H9 (cell line): ENCODE data around the gene PLXNA2. TPM values are rescaled to one million over a fixed set of nuclear protein-coding genes. Genes with fewer than 3 reads are reported as not detected.

ENCODE experiments used
- DNase-seq: peaks from one replicate; pipeline ENCODE4 v3.0.0-alpha.2; 2017
- H2AFZ ChIP-seq: one replicate; pipeline ENCODE4 v1.6.1; 2013; ENCODE audit warnings: mild to moderate bottlenecking, low read length, control low read depth, moderate library complexity
- H2AK5ac ChIP-seq: 2 replicates; pipeline ENCODE4 v1.6.1; 2013; ENCODE audit warnings: low read length, control low read depth, mixed read lengths; ENCODE audit not compliant: insufficient read length
- H2BK120ac ChIP-seq: one replicate; pipeline ENCODE4 v1.6.1; 2013; ENCODE audit warnings: low read depth, mild to moderate bottlenecking, low read length, control low read depth, inconsistent platforms; ENCODE audit not compliant: poor library complexity, severe bottlenecking
- H2BK12ac ChIP-seq: 2 replicates; pipeline ENCODE4 v1.6.1; 2013; ENCODE audit warnings: low read length, control low read depth, mixed read lengths, low read depth; ENCODE audit not compliant: insufficient read length
- H2BK15ac ChIP-seq: 2 replicates; pipeline ENCODE4 v1.6.1; 2013; ENCODE audit warnings: low read depth, low read length, control low read depth
- H2BK20ac ChIP-seq: one replicate; pipeline ENCODE4 v1.6.1; 2013; ENCODE audit warnings: low read depth, mild to moderate bottlenecking, low read length, control low read depth, inconsistent platforms; ENCODE audit not compliant: poor library complexity, severe bottlenecking
- H2BK5ac ChIP-seq: 2 replicates; pipeline ENCODE4 v1.6.1; 2013; ENCODE audit warnings: low read length, control low read depth, mixed read lengths; ENCODE audit not compliant: insufficient read length
- H3K14ac ChIP-seq: 2 replicates; pipeline ENCODE4 v1.6.1; 2013; ENCODE audit warnings: low read length, control low read depth; ENCODE audit not compliant: insufficient read depth
- H3K18ac ChIP-seq: 2 replicates; pipeline ENCODE4 v1.6.1; 2013; ENCODE audit warnings: low read depth, mild to moderate bottlenecking, mixed read lengths, low read length, control low read depth; ENCODE audit not compliant: insufficient read length
- H3K23ac ChIP-seq: 2 replicates; pipeline ENCODE4 v1.6.1; 2013; ENCODE audit warnings: low read length, control low read depth, mixed read lengths, low read depth; ENCODE audit not compliant: insufficient read length
- H3K23me2 ChIP-seq: 2 replicates; pipeline ENCODE4 v1.6.1; 2013; ENCODE audit warnings: low read depth, mild to moderate bottlenecking, mixed read lengths, low read length, control low read depth; ENCODE audit not compliant: insufficient read length, poor library complexity, severe bottlenecking
- H3K27ac ChIP-seq: 2 replicates; pipeline ENCODE4 v1.5.1; 2013; ENCODE audit warnings: low read length, control low read depth, mixed read lengths, low read depth; ENCODE audit not compliant: insufficient read length
- H3K27me3 ChIP-seq: 2 replicates; pipeline ENCODE4 v1.6.1; 2013; ENCODE audit warnings: low read length, control low read depth, inconsistent platforms; ENCODE audit not compliant: insufficient read depth
- H3K4ac ChIP-seq: 2 replicates; pipeline ENCODE4 v1.6.1; 2013; ENCODE audit warnings: low read depth, mild to moderate bottlenecking, control low read depth, inconsistent platforms, low read length, moderate library complexity
- H3K4me1 ChIP-seq: 2 replicates; pipeline ENCODE4 v1.6.1; 2013; ENCODE audit warnings: low read length, control low read depth, inconsistent platforms; ENCODE audit not compliant: insufficient read depth
- H3K4me2 ChIP-seq: 2 replicates; pipeline ENCODE4 v1.6.1; 2013; ENCODE audit warnings: low read length, control low read depth, mixed read lengths; ENCODE audit not compliant: insufficient read length, insufficient read depth
- H3K56ac ChIP-seq: 2 replicates; pipeline ENCODE4 v1.6.1; 2013; ENCODE audit warnings: low read depth, mild to moderate bottlenecking, mixed read lengths, low read length, control low read depth; ENCODE audit not compliant: insufficient read length
- H3K79me1 ChIP-seq: 2 replicates; pipeline ENCODE4 v1.6.1; 2013; ENCODE audit warnings: low read depth, mild to moderate bottlenecking, moderate library complexity, low read length, control low read depth, inconsistent platforms; ENCODE audit not compliant: insufficient read depth, poor library complexity, severe bottlenecking
- H3K79me2 ChIP-seq: 2 replicates; pipeline ENCODE4 v1.6.1; 2013; ENCODE audit warnings: low read length, control low read depth, inconsistent platforms; ENCODE audit not compliant: insufficient read depth
- H3K9ac ChIP-seq: 2 replicates; pipeline ENCODE4 v1.6.1; 2013; ENCODE audit warnings: low read length, control low read depth, mixed read lengths; ENCODE audit not compliant: insufficient read length; ENCODE audit errors: extremely low read depth
- H3K9me3 ChIP-seq: one replicate; pipeline ENCODE4 v1.6.1; 2013; ENCODE audit warnings: low read depth, low read length, inconsistent platforms; ENCODE audit not compliant: control insufficient read depth
- H3T11ph ChIP-seq: one replicate; pipeline ENCODE4 v1.6.1; 2013; ENCODE audit warnings: mild to moderate bottlenecking, low read length, control low read depth, inconsistent platforms
- H4K20me1 ChIP-seq: one replicate; pipeline ENCODE4 v1.6.1; 2013; ENCODE audit not compliant: control insufficient read depth, insufficient read length, insufficient read depth
- H4K5ac ChIP-seq: 2 replicates; pipeline ENCODE4 v1.6.1; 2013; ENCODE audit warnings: low read depth, mild to moderate bottlenecking, mixed read lengths, low read length, control low read depth; ENCODE audit not compliant: insufficient read length
- H4K8ac ChIP-seq: replicated peaks from 2 replicates; pipeline ENCODE4 v1.6.1; 2013; ENCODE audit warnings: low read length, control low read depth, mixed read lengths, low read depth; ENCODE audit not compliant: insufficient read length
- H4K91ac ChIP-seq: 2 replicates; pipeline ENCODE4 v1.6.1; 2013; ENCODE audit warnings: low read depth, mild to moderate bottlenecking, moderate library complexity, mixed read lengths, low read length, control low read depth; ENCODE audit not compliant: insufficient read length
- H3K27ac Mint-ChIP-seq, 3 experiments: 2 replicates in 2 of 3; 3 replicates in 1 of 3; pipeline ENCODE4 v1.8.0; 2020 to 2021; ENCODE audit warnings: mixed read lengths in 3 of 3, mild to moderate bottlenecking in 1 of 3, moderate library complexity in 1 of 3
- H3K27me3 Mint-ChIP-seq: 2 replicates; pipeline ENCODE4 v1.8.0; 2021; ENCODE audit warnings: low read depth, mild to moderate bottlenecking, moderate library complexity, mixed read lengths
- H3K36me3 Mint-ChIP-seq, 3 experiments: 2 replicates in 2 of 3; 3 replicates in 1 of 3; pipeline ENCODE4 v1.8.0; 2020 to 2021; ENCODE audit warnings: low read depth in 3 of 3, mixed read lengths in 3 of 3; ENCODE audit not compliant: insufficient read depth in 1 of 3
- H3K4me1 Mint-ChIP-seq, 2 experiments: 2 replicates each; pipeline ENCODE4 v1.8.0; 2020; ENCODE audit warnings: mixed read lengths in 2 of 2
- H3K4me3 Mint-ChIP-seq, 2 experiments: 2 replicates in 1 of 2; 3 replicates in 1 of 2; pipeline ENCODE4 v1.8.0; 2020 to 2021; ENCODE audit warnings: mild to moderate bottlenecking in 2 of 2, mixed read lengths in 2 of 2, moderate library complexity in 1 of 2
- H3K9me3 Mint-ChIP-seq, 2 experiments: 2 replicates in 1 of 2; 3 replicates in 1 of 2; pipeline ENCODE4 v1.8.0; 2020; ENCODE audit warnings: mild to moderate bottlenecking in 2 of 2, mixed read lengths in 2 of 2, moderate library complexity in 1 of 2
- CTCF ChIP-seq: fragments of 200-600 bp; sonication (generic); conservative IDR thresholded peaks from 3 replicates; pipeline ENCODE4 v1.8.0; 2021; ENCODE audit warnings: antibody characterized with exemption, mild to moderate bottlenecking
- WGBS: extraction: QIAGEN DNeasy Blood & Tissue Kit; methylation state at CpG from one replicate; pipeline ENCODE4 v1.1.7; 2013; ENCODE audit warnings: missing lambda C conversion rate, low lambda C conversion rate, mixed read lengths; ENCODE audit not compliant: insufficient read length; ENCODE audit errors: extremely low coverage; 5-methylcytosine and 5-hydroxymethylcytosine counted together
- total RNA-seq: library from RNA; stranded (reverse); gene quantifications from 2 replicates; pipeline ENCODE4 v1.2.1, GENCODE V29; 2021

PLXNA2 gene
- total RNA-seq, 1 experiment from 2014 or later, result 0.57 TPM

DNA sequence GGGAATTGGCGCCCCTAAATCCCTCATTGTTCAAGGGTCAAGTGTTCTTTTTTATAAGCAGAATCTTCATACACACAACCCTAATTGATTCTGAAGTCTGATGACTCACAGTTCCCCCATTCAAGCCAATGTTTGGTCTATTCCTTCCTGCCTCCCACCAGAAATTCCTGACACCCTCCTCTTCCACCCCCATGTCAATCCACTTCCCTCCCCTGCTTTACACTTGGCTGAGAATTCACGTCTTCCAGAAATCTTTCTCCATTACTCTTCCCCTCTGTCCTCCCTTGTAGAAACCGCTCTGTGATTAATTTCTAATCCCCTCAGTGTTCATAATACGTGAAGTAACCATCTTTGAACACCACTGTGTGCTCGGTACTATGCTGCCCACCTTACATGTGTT lies 257.0 kb downstream of the PLXNA2 start:
- H3K4me3 Mint-ChIP-seq, result no peak overlapping the region
- Histone ChIP-seq H3K27me3 (no peaks in the 10 kb centered on the region; the same call in 1 of the 2 replicates), H3K9me3 (no peaks in the 10 kb centered on the region), H2AFZ (no peak overlapping the region), H2AK5ac (no peak overlapping the region), H3K23me2 (no peaks in the 10 kb centered on the region), H4K8ac (no peak overlapping the region), H3T11ph (no peak overlapping the region), H3K4ac (no peak overlapping the region), H3K9ac (no peak overlapping the region), H2BK120ac (no peak overlapping the region), H3K4me2 (no peak overlapping the region), H3K14ac (no peak overlapping the region), H2BK15ac (no peak overlapping the region), H3K79me2 (no peaks in the 10 kb centered on the region), H3K23ac (no peak overlapping the region), H2BK5ac (no peak overlapping the region), H3K56ac (no peak overlapping the region), H3K79me1 (no peaks in the 10 kb centered on the region), H2BK12ac (no peak overlapping the region), H3K18ac (no peak overlapping the region), H3K27ac (no peak overlapping the region), H4K91ac (no peak overlapping the region), H3K4me1 (no peaks in the 10 kb centered on the region), H4K20me1 (no peaks in the 10 kb centered on the region), H2BK20ac (no peak overlapping the region), H4K5ac (no peak overlapping the region)
- no peak for TF ChIP-seq CTCF
- H3K27ac Mint-ChIP-seq, result no peak overlapping the region
- no peaks in the 10 kb centered on the region for H3K4me1 Mint-ChIP-seq
- H3K9me3 Mint-ChIP-seq, result no peaks in the 10 kb centered on the region
- no peaks in the 10 kb centered on the region for H3K36me3 Mint-ChIP-seq
- no CpG with 5 or more reads among the region's 5 CpGs for WGBS
- DNase-seq, result no peak
- peaks cover 9% of the 10 kb centered on the region for H3K27me3 Mint-ChIP-seq
